GM19240 (cell line): ENCODE measurements around the gene RIN2.
A peak's percentile ranks its signal among the peaks of the same experiment; 100 is the strongest.

Experiments used
- DNase-seq: peaks from one replicate; pipeline ENCODE4 v3.0.0; 2011; ENCODE audit warnings: low spot score; ENCODE audit not compliant: insufficient read length

RIN2 gene

GRCh38 chr20:19765266-19765665 lies 7.2 kb downstream of the RIN2 start:
- DNase-seq: no peak

- no peak for DNase-seq
These were observed 7.9 kb downstream of the RIN2 start for GRCh38 chr20:19765913-19766312.

GRCh38 chr20:19767070-19767469 lies 9.0 kb downstream of the RIN2 start:
- DNase-seq: no peak

- no peak for DNase-seq
These were observed 10.3 kb downstream of the RIN2 start for GRCh38 chr20:19768325-19768842.

- DNase-seq: no peak
These were observed 11.4 kb downstream of the RIN2 start for GRCh38 chr20:19769507-19769906.

- DNase-seq: no peak
These were observed 12.3 kb downstream of the RIN2 start for GRCh38 chr20:19770375-19770774.

GRCh38 chr20:19771031-19771430 lies 13.0 kb downstream of the RIN2 start:
- no peak for DNase-seq

- no peak for DNase-seq
These were observed 15.4 kb downstream of the RIN2 start for GRCh38 chr20:19773471-19773870.

- DNase-seq: no peak
These were observed 16.3 kb downstream of the RIN2 start for GRCh38 chr20:19774135-19774933.

GRCh38 chr20:19775353-19776253 lies 17.5 kb downstream of the RIN2 start:
- DNase-seq: no peak

GRCh38 chr20:19777315-19777714 lies 19.3 kb downstream of the RIN2 start:
- DNase-seq: no peak

GRCh38 chr20:19777981-19778380 lies 19.9 kb downstream of the RIN2 start:
- no peak for DNase-seq

GRCh38 chr20:19778404-19778803 lies 20.3 kb downstream of the RIN2 start:
- no peak for DNase-seq

GRCh38 chr20:19779634-19780033 lies 21.6 kb downstream of the RIN2 start:
- DNase-seq: no peak

GRCh38 chr20:19780261-19780660 lies 22.2 kb downstream of the RIN2 start:
- no peak for DNase-seq

- no peak for DNase-seq
These were observed 23.2 kb downstream of the RIN2 start for GRCh38 chr20:19781235-19781634.

- DNase-seq: no peak
These were observed 24.6 kb downstream of the RIN2 start for GRCh38 chr20:19782669-19783068.

GRCh38 chr20:19783966-19784401 lies 25.9 kb downstream of the RIN2 start:
- DNase-seq: no peak

GRCh38 chr20:19784511-19785172 lies 26.6 kb downstream of the RIN2 start:
- DNase-seq: peak; percentile 17

GRCh38 chr20:19785173-19785982 lies 27.3 kb downstream of the RIN2 start:
- no peak for DNase-seq

GRCh38 chr20:19785983-19786285 lies 27.9 kb downstream of the RIN2 start:
- DNase-seq: no peak
